Esophagus squamous epithelium (tissue), 4 donors: ENCODE data around the gene GET4.

ENCODE experiments used
- POLR2A ChIP-seq, 4 donors: fragments of 450-650 bp; IDR thresholded peaks; one replicate each; pipeline ENCODE4 v1.6.1; 2017; ENCODE audit warnings: antibody characterized with exemption in 4 of 4, mild to moderate bottlenecking in 4 of 4, moderate library complexity in 3 of 4
- TF ChIP-seq, protein P1 (sequence below), 6 experiments: fragments of 450-650 bp in 4 of 6; fragments of 200-600 bp in 2 of 6; sonication (generic) in 2 of 6; IDR thresholded peaks; one replicate each; pipeline ENCODE4 v1.5.1; 2016 to 2019; ENCODE audit warnings: antibody characterized with exemption in 6 of 6, mild to moderate bottlenecking in 4 of 6, moderate library complexity in 4 of 6

DNA sequence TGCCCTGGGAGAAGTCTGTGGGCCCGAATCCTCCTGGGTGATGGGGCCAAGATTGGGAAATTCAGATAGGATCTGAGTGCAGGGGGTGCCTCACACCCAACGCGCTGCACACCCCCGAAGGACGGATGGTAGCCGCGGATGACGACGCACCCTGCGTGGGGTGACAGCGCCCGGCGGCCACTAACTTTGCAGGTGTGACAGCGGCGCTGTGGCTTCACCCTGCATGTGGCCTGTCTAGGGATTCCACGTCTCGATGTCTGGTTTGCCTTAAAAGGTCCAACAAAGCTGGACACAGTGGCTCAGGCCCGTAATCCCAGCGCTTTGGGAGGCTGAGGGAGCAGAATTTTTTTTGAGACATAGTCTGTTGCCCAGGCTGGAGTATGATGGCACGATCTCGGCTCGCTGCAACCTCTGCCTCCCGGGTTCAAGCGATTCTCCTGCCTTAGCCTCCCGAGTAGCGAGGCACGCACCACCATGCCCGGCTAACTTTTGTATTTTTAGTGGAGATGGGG is 59.6 kb downstream of the GET4 start:
- TF ChIP-seq, protein P1, sequence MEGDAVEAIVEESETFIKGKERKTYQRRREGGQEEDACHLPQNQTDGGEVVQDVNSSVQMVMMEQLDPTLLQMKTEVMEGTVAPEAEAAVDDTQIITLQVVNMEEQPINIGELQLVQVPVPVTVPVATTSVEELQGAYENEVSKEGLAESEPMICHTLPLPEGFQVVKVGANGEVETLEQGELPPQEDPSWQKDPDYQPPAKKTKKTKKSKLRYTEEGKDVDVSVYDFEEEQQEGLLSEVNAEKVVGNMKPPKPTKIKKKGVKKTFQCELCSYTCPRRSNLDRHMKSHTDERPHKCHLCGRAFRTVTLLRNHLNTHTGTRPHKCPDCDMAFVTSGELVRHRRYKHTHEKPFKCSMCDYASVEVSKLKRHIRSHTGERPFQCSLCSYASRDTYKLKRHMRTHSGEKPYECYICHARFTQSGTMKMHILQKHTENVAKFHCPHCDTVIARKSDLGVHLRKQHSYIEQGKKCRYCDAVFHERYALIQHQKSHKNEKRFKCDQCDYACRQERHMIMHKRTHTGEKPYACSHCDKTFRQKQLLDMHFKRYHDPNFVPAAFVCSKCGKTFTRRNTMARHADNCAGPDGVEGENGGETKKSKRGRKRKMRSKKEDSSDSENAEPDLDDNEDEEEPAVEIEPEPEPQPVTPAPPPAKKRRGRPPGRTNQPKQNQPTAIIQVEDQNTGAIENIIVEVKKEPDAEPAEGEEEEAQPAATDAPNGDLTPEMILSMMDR (IDR thresholded peaks at IDR 0.05) = no peak
- no peak for TF ChIP-seq POLR2A (IDR thresholded peaks at IDR 0.05)
